ENCODE data around the gene ZWILCH.

- TF ChIP-seq CTCF (optimal IDR thresholded peaks at IDR 0.05 in 1 of 3, IDR thresholded peaks at IDR 0.05 in 1 of 3, conservative IDR thresholded peaks at IDR 0.05 in 1 of 3; ENCODE audit: extremely low read depth in 1 of 3, insufficient read depth in 2 of 3, low read length in 3 of 3) (no peak), EZH2 (IDR thresholded peaks at IDR 0.05; ENCODE audit: low read length) (no peak)
Measured at GRCh38 chr15:66587749-66588148, 82.6 kb downstream of the ZWILCH start.
